Tibial artery (tissue), 4 donors: ENCODE data around the gene TRIM34.

Experiments used
- DNase-seq, 2 donors: peaks; one replicate each; pipeline ENCODE4 v3.0.0-alpha.2; 2019
- H3K27ac ChIP-seq, 2 donors: fragments of 200-600 bp; sonication (generic) in 1 of 2; 1 replicate in 1 of 2; 2 replicates in 1 of 2; pipeline ENCODE4 v1.5.1; 2018 to 2019; ENCODE audit warnings: mild to moderate bottlenecking in 1 of 2
- H3K27me3 ChIP-seq, 2 donors: fragments of 200-600 bp; sonication (generic) in 1 of 2; one replicate each; pipeline versions ENCODE4 v1.5.1 to v1.6.0; 2016 to 2019
- H3K36me3 ChIP-seq, 3 donors: fragments of 200-600 bp; sonication (generic) in 2 of 3; one replicate each; pipeline ENCODE4 v1.5.1; 2016 to 2019; ENCODE audit warnings: mild to moderate bottlenecking in 2 of 3
- H3K4me1 ChIP-seq, 4 donors: fragments of 200-600 bp; sonication (generic) in 2 of 4; 1 replicate in 3 of 4; 2 replicates in 1 of 4; pipeline ENCODE4 v1.5.1; 2016 to 2019
- H3K4me3 ChIP-seq, 2 donors: fragments of 200-600 bp; sonication (generic) in 1 of 2; 1 replicate in 1 of 2; 2 replicates in 1 of 2; pipeline ENCODE4 v1.5.1; 2018 to 2019; ENCODE audit warnings: mild to moderate bottlenecking in 2 of 2
- H3K9me3 ChIP-seq, 3 donors: fragments of 200-600 bp; sonication (generic) in 1 of 3; one replicate each; pipeline ENCODE4 v1.5.1; 2016 to 2019
- CTCF ChIP-seq, 2 experiments: fragments of 200-600 bp in 1 of 2; fragments of 450-650 bp in 1 of 2; IDR thresholded peaks; one replicate each; pipeline ENCODE4 v1.5.1; 2017 to 2019; ENCODE audit warnings: antibody characterized with exemption in 2 of 2, mild to moderate bottlenecking in 1 of 2, moderate library complexity in 1 of 2
- intact Hi-C: fragments of 100-400 bp; cut with DNase I; formaldehyde crosslinking; loops from one replicate; pipeline ENCODE4 v1.15.0; 2023; ENCODE audit warnings: low total_unique reads

The TRIM34 gene

DNA sequence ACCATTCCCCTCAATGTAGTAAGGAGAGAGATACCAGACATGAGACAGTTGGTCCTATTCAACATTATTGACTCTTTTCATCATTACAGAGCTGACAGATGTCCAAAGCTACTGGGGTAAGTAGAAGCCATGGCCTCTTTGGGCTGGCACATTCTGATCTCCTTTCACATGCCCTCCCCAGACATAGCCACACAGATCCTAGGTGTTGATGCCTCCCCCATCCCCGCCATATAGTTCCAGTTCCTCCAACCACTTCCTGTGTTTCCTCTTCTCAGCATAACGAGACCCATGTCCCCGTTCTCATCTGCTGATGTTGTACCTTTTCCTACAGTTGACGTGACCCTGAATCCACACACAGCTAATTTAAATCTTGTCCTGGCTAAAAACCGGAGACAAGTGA lies 14.4 kb upstream of the TRIM34 start:
- H3K9me3 ChIP-seq = no peaks in the 10 kb centered on the region
- no peak for TF ChIP-seq CTCF (IDR thresholded peaks at IDR 0.05)
- DNase-seq = no peak
- peaks cover 0 to 18% (median 0%) of the 10 kb centered on the region in 3 donors for H3K36me3 ChIP-seq
- intact Hi-C loops = no loop called here
- H3K4me3 ChIP-seq = no peak overlapping the region
- H3K27me3 ChIP-seq = no peaks in the 10 kb centered on the region
- H3K27ac ChIP-seq = no peak overlapping the region
- H3K4me1 ChIP-seq = no peaks in the 10 kb centered on the region

GRCh38 chr11:5611627-5612026 lies 13.2 kb upstream of the TRIM34 start:
- H3K9me3 ChIP-seq = no peaks in the 10 kb centered on the region
- peaks cover 0 to 14% (median 0%) of the 10 kb centered on the region in 3 donors for H3K36me3 ChIP-seq
- H3K4me3 ChIP-seq = no peak overlapping the region
- intact Hi-C loops = no loop called here
- no peak for DNase-seq
- no peaks in the 10 kb centered on the region for H3K4me1 ChIP-seq
- TF ChIP-seq CTCF (IDR thresholded peaks at IDR 0.05) = no peak
- no peak overlapping the region for H3K27ac ChIP-seq
- H3K27me3 ChIP-seq = no peaks in the 10 kb centered on the region

DNA sequence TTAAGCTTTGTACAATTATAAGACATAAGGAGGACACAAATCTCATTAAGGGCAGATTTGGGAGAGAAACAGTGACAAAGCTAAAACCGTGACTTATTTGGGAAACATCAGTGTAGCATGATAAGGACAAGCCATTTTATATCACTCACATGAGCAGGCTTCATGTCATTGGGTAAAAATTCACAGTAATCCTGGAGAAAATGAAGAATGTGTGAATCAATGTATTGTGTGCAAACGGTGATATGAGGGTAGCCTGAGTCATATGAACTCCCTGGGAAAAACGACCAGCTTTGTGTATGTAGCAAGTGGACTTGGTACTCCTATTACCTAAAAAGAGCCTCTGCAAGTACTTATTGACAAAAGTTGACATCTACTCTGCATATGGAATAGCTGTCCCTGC lies 6.0 kb upstream of the TRIM34 start:
- Histone ChIP-seq H3K4me1 (peaks cover 0 to 21% (median 10%) of the 10 kb centered on the region in 4 donors), H3K27ac (no peak overlapping the region), H3K4me3 (no peak overlapping the region), H3K9me3 (no peaks in the 10 kb centered on the region), H3K27me3 (no peaks in the 10 kb centered on the region), H3K36me3 (no peaks in the 10 kb centered on the region)
- DNase-seq = no peak
- TF ChIP-seq CTCF (IDR thresholded peaks at IDR 0.05) = no peak
- intact Hi-C loops = no loop called here

GRCh38 chr11:5620651-5621521 lies 3.9 kb upstream of the TRIM34 start:
- H3K36me3 ChIP-seq = no peaks in the 10 kb centered on the region
- H3K9me3 ChIP-seq = no peaks in the 10 kb centered on the region
- H3K27me3 ChIP-seq = no peaks in the 10 kb centered on the region
- intact Hi-C loops = no loop called here
- TF ChIP-seq CTCF (IDR thresholded peaks at IDR 0.05) = no peak
- peak overlapping the region; percentile 39 to 51 for H3K27ac ChIP-seq
- peaks cover 0 to 32% (median 18%) of the 10 kb centered on the region in 4 donors for H3K4me1 ChIP-seq
- no peak for DNase-seq
- no peak overlapping the region for H3K4me3 ChIP-seq

- H3K4me3 ChIP-seq = no peak overlapping the region
- no peak for DNase-seq
- H3K27ac ChIP-seq = peak overlapping the region; percentile 39 to 51
- peaks cover 0 to 35% (median 20%) of the 10 kb centered on the region in 4 donors for H3K4me1 ChIP-seq
- no peaks in the 10 kb centered on the region for H3K9me3 ChIP-seq
- no peaks in the 10 kb centered on the region for H3K36me3 ChIP-seq
- H3K27me3 ChIP-seq = no peaks in the 10 kb centered on the region
- intact Hi-C loops = no loop called here
- no peak for TF ChIP-seq CTCF (IDR thresholded peaks at IDR 0.05)
Measured at GRCh38 chr11:5621580-5621979, 3.2 kb upstream of the TRIM34 start.
